Body of pancreas (tissue), 4 donors: ENCODE data around the gene CCDC89.

Source experiments
- CTCF ChIP-seq, 7 experiments: fragments of 450-650 bp in 4 of 7; fragments of 200-600 bp in 3 of 7; sonication (generic) in 3 of 7; IDR thresholded peaks; one replicate each; pipeline ENCODE4 v1.5.1; 2016 to 2019; ENCODE audit warnings: antibody characterized with exemption in 7 of 7
- POLR2A ChIP-seq, 3 donors: fragments of 450-650 bp; IDR thresholded peaks; one replicate each; pipeline ENCODE4 v1.6.1; 2016; ENCODE audit warnings: antibody characterized with exemption in 3 of 3, mild to moderate bottlenecking in 2 of 3

- no peak for TF ChIP-seq POLR2A (IDR thresholded peaks at IDR 0.05)
- peak; percentile 49 to 84 (median 72) for TF ChIP-seq CTCF (IDR thresholded peaks at IDR 0.05)
Measured at GRCh38 chr11:85663753-85664614, 22.0 kb downstream of the CCDC89 start.
